GM18868 (cell line): ENCODE results near the gene RNF113A.
"Not testable (repeated sequence)": the region's sequence is repeated elsewhere in the genome, so short reads cannot be mapped to it uniquely, and the experiment has no call there.

Source experiments
- ATAC-seq: cut with Tn5 transposase; IDR thresholded peaks from one replicate; pipeline ENCODE4 v1.9.1; 2021; ENCODE audit warnings: mild to moderate bottlenecking, moderate library complexity; ENCODE audit not compliant: unreplicated experiment

The RNF113A gene

DNA sequence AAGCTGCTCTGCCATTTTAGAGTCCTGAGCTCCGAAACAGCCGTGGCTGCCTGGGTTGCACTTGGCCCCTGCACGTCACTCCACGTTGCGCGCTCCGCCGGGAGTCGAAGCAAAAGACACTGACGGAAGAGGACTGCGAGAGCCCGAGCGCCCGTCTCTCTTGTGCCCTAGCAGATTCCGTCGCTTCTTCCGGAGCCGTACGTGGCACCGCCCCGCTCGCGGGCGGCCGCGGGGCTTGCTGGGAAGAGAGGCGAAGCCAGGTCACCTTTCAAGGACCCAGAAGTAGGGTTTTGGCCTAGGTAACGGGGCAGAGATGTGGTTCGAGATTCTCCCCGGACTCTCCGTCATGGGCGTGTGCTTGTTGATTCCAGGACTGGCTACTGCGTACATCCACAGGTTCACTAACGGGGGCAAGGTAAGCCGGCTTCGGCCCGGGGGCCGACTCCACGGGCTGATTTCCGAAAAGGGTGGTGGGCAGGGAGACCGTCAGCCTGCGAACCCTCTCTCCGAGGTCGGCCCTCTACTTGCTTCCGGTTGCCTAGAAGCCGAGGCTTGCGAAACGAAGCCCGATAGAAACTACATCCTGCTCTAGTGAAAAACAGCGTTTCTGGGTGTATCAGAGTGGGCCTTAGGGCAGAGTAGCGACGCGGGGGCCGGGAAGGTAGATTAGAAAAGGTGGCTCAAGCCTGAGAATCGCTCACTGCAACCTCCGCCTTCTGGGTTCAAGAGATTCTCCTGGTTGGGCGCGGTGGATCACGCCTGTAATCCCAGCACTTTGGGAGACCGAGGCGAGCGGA is at the start of gene RNF113A, which contains the start of gene NDUFA1:
TSS of gene RNF113A (minus strand) at position 135 of the 797 bp plus-strand sequence. CDS start at position 15, 120 bp downstream.
TSS of gene NDUFA1 (plus strand) at position 234 of the 797 bp plus-strand sequence. CDS start at position 314, 80 bp downstream.
- peak; percentile 95 for ATAC-seq

GRCh38 chrX:119919835-119920585 is 48.5 kb upstream of the RNF113A start:
- ATAC-seq: no peak

DNA sequence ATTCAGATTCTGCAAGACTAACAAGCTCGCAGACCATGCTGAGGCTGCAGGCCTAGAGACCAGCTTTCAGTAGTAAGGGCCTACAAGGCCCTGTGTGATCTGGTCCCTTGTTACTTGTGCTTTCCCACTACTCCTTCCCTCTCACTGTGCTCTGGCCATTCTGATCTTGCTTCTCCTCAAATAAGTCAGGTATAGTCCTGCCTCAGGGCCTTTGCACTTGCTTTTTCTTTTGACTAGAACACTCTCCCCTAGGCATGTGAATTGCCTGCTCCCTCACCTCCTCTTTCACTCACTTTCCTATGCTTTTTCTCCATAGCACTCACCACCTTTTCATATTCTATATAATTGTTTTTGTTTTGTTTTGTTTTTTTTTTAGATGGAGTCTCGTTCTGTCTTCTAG is 46.3 kb upstream of the RNF113A start:
- ATAC-seq: no peak

- no peak for ATAC-seq
Observed at GRCh38 chrX:119916310-119916709, 44.8 kb upstream of the RNF113A start.

- ATAC-seq: no peak
Observed at GRCh38 chrX:119900976-119901375, 29.4 kb upstream of the RNF113A start.

DNA sequence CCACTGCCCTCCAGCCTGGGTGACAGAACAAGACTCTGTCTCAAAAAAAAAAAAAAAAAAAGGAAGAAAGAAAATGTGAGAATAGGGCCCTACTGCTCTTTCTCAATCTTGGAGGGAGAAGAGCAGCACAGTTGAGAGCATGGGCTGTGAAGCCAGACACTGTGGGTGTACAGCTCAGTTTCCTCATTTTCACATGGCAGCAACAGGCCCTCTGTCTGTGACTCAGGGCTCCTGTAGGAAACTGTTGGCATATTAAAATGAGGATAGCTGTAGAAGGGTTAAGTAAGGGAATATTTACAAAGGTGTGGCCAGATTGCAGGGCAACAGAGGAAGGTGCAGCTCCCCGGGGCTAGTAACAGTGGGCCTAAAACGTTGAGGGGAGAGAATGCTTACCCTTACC is 27.6 kb upstream of the RNF113A start:
- no peak for ATAC-seq

GRCh38 chrX:119895843-119896326 is 24.4 kb upstream of the RNF113A start, which contains the start of gene AKAP14:
TSS of gene AKAP14 (plus strand) at chrX:119895893. CDS start at chrX:119903224, 7,331 bp downstream.
- ATAC-seq: no peak

GRCh38 chrX:119891961-119892692 is 20.6 kb upstream of the RNF113A start:
- not testable (repeated sequence) for ATAC-seq

DNA sequence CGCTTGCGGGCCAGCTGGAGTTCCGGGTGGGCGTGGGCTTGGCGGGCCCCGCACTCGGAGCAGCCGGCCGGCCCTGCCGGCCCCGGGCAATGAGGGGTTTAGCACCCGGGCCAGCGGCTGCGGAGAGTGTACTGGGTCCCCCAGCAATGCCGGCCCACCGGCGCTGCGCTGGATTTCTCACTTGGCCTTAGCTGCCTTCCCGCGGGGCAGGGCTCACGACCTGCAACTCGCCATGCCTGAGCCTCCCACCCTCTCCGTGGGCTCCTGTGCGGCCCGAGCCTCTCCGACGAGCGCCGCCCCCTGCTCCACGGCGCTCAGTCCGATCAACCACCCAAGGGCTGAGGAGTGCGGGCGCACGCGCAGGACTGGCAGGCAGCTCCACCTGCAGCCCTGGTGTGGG is 19.1 kb upstream of the RNF113A start:
- ATAC-seq: not testable (repeated sequence)

DNA sequence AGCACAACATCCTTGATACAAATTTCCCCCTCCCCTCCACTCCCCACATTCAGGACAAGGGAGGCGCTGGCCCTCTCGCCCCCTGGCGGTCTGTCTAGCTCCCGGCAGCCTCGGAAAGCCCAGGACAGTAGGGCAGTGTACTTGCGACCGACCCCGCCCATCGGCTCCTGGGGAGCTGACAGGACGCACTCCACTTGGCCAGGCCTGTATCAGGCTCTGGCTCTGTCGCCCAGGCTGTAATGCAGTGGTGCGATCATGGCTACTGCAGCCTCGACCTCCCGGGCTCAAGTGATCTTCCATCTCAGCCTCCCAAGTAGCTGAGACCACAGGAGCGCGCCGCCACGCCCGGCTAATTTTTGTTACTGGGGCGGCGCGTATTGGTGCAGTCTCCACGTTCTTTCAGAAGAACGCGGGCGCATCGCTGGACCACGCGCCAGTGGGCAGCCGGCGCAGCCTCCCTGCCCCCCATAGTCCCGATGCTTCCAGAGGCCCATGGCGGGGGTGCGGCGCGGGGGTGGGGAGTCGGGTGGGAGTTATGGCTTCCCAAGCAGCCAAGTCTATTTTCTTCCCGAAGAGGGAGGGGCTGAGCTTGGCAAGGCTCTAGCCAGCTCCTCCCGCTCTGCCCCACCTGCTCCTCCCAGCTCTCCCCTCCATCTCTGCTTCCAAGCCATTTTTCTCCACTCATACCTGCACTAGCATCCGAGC is 16.3 kb upstream of the RNF113A start:
- peak; percentile 63 for ATAC-seq

- ATAC-seq: no peak
Observed at GRCh38 chrX:119885554-119886428, 14.3 kb upstream of the RNF113A start.

DNA sequence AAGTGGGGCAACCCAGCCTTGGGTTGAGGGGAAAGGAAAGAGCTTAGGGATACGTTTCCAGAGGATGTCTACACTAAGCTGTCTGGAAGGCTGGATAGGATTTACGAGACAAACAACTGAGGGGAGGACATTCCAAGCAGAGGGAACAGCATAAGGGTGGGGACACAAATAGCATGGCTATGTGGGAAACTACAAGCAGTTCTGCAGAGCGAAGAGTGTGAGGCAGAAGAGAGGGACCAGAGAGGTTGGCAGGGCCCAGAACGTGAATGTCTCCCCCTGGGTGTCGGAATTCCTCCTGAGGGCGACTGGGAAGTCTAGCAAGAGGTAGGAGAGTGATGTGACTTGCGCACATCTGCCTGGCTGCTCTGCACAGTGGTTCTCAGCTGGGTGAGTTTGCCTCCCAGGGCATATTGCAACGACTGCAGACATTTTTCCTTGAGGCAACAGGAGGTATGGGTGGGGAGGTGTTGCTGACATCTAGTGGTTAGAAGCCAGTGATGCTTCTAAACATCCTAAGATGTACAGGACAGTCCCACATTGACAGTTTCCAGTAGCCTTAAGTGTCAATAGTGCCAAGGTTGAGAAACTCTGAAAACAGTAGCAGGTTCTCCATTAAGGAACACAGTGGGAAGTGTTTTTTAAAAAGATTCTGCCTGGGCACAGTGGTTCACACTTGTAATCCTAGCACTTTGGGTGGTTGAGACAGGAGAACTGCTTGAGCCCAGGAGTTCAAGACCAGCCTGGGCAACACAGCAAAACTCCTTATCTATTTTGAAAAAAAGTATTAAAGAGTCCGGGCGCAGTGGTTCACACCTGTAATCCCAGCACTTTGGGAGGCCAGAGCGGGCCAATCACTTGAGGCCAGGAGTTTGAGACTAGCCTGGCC is 9.3 kb upstream of the RNF113A start:
- peak; percentile 92 for ATAC-seq

- ATAC-seq: no peak
Observed at GRCh38 chrX:119880076-119880475, 8.5 kb upstream of the RNF113A start.

DNA sequence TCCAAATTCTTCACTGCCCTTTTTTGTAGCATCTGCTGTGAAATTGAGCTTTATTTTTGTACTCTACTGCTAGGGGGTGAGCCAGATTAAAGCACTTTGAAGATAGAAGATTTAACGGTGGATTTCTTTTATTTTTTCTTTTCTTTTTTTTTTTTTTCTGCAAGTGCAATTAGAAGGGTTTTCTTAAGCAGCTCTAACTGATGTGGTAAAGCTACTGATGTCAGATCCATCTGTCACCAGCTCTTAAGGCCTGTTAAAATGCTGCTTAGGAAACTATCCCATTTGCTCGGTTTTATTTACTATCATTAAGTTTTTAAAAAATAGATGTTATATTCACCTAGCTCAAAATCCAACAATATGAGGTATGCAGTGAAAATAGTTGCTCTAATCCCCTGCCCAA is 7.2 kb upstream of the RNF113A start:
- no peak for ATAC-seq

DNA sequence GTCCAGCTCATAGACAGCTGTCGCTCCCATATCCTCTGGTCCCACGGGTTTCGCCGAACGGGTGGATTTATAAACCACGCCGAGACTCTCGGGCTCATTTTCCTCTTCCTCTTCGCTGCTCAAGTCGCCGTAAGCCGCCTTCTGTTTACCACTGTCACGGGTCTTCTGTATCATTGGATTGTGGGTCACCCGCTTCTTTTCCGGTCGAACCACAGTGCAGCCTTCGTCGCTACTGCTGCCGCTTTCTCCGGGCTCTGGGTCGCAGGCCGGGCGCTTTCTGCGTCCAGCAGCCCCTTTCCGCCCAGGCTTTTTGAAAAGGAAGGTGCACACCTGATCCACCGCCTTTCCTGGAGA is 311 bp downstream of the RNF113A start:
- peak; percentile 35 for ATAC-seq

- peak; percentile 4 for ATAC-seq
Observed at GRCh38 chrX:119870626-119871131, 854 bp downstream of the RNF113A start.

DNA sequence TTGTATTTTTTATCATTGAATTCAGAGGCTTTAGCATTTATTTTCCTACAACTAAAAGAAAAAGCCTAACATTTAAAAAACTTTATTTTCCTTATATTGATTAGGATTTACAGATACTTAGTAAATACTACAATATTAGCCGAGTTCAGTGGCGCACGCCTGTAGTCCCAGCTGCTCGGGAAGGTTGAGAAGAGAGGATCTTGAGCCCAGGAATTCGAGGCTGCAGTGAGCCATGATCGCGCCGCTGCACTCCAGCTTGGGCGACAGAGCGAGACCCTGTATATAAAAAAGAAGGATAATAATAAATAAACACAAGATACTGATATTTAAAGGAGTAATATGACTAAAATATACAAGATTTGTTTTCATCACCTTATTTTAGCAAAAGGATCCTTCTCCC is 18.1 kb downstream of the RNF113A start:
- ATAC-seq: no peak
